ENCODE measurements around the gene TADA1.

Gene TADA1, protein sequence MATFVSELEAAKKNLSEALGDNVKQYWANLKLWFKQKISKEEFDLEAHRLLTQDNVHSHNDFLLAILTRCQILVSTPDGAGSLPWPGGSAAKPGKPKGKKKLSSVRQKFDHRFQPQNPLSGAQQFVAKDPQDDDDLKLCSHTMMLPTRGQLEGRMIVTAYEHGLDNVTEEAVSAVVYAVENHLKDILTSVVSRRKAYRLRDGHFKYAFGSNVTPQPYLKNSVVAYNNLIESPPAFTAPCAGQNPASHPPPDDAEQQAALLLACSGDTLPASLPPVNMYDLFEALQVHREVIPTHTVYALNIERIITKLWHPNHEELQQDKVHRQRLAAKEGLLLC

DNA sequence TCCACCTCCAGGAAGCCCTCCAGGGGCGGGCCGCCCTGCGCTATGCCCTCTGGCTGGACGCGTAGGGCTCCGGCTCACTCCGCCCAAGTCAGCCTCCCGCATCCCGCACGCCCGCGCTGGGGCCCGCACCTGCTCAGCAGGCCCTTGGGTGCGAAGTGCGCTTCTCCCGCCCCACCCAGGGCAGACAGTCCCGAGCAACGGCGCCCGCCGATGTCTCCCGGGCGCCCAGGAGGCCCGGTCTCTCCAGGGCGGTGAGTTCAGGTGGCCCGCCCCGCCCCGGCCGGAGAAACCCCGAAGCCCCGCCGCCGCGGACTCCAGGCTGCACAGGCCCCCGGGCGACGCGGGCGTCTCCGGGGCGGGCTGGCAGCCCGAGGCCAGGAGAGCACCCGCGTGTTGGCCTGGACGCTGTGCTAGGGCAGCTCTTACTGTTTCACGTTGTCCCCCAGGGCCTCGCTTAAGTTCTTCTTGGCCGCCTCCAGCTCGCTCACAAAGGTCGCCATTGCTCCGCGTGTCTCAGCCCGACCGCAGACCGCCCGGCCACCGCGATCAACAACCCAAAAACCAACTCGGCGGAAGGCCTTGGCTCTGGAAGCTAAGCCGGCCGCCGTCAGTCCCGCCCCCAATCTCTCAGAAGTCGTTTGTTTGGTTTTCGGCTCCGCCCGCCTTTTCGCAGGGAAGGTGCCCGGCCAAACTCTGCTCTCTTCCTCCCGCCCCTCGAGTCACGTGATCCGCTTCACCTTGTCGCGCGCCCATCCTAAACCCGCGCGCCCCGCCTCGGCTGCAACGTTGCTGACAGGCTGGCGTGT lies at the start of gene TADA1:
Gene TADA1 (minus strand): TSS at position 531 of the 806 bp plus-strand sequence. CDS start 31 bp downstream, at position 500.
- FAIRE-seq (peak; percentile 93), DNase-seq (ENCODE audit: low spot score) (peak; percentile 96)

DNA sequence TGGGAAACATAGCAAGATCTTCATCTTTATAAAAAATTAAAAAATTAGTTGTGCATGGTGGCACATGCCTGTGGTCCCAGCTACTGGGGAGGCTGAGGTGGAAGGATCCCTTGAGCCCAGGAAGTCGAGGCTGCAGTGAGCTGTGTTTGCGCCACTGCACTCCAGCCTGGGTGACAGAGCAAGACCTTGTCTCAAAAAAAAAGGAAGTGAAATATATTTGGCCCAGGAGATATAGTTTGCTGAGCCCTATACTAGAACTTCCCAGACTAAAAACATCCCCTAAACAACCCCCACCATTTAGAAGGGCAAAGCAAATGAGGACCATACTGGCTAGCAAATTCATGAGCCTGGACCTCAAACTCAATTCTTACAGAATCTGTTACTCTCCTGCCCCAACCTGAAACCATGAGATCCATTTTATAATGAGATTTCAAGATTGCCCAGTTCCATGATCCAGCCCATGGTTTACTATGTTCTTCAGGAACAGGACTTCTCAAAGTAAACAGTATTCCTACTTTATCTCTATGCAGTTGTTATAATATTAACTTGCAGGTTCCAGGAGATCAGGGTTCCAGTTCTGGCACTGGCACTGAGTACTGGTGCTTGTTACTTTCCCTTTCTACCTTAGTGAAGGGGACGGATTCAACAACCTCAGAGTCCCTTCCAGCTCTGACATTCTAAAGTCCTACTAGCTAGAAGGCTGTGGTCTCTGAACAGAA lies 48.9 kb upstream of the TADA1 start:
- peak; percentile 55 for DNase-seq (ENCODE audit: low spot score)
- peak; percentile 44 for FAIRE-seq

DNA sequence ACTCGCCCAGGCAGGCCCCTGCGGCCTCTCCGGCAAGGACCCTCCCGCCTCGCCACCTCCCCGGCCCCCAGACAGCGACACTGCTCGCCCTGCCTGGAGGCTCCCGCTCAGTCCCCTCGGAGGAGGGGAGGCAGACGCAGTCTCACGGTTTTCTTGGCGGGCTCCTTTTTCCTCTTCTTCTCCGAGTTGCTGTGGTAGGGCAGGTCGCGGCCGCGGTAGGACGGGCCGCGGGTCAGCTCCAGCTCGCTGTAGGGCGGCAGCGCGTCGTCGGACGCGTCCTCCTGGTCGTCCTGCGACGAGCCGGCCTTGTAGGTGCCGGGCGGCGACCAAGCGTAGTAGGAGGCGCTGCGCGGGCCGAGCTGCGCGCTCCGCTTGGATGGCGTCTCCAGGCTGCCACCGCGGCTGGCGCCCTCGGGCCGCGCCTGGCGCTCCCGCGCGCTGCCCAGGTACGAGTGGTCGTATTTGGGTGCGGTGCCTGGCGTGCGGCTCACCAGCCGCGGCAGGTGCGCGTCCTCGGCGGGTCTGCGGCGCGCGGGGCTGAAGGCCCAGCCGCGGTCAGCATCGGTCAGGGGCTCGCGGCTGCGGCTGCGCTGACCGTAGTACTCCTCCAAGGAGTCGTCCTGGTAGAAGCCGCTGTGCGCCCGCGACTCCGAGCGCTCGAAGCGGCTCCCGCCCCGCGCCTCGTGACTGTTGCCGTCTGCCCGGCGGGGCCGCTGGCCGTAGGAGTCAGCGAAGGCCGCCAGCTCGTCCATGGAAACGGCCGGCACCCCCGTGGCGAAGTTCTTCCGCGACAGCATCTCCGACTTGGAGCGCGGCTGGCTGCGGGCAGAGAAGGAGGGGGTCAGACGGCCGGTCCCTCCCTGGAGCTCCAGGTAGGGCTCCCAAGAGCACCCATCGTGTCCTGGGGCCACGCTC lies 44.8 kb upstream of the TADA1 start:
- no peak for FAIRE-seq
- DNase-seq (ENCODE audit: low spot score): no peak

DNA sequence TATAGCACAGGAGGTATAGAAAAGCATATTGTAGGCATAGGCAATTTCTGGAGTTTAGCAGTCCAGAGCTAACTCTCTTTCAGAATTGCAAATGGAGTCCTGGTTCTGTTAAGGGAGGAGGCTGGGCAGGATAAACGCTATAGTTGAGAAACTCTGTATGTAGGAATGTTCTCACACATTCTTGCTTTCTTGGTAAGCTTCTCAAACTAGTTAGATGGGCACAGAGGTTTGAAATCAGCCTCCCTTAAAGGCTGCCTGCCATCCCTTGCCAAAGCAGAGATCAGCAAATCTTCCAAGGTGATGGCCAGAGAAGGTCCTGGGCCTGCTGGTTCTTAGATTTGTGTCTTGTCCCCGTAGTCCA lies 42.9 kb upstream of the TADA1 start:
- no peak for FAIRE-seq
- no peak for DNase-seq (ENCODE audit: low spot score)

DNA sequence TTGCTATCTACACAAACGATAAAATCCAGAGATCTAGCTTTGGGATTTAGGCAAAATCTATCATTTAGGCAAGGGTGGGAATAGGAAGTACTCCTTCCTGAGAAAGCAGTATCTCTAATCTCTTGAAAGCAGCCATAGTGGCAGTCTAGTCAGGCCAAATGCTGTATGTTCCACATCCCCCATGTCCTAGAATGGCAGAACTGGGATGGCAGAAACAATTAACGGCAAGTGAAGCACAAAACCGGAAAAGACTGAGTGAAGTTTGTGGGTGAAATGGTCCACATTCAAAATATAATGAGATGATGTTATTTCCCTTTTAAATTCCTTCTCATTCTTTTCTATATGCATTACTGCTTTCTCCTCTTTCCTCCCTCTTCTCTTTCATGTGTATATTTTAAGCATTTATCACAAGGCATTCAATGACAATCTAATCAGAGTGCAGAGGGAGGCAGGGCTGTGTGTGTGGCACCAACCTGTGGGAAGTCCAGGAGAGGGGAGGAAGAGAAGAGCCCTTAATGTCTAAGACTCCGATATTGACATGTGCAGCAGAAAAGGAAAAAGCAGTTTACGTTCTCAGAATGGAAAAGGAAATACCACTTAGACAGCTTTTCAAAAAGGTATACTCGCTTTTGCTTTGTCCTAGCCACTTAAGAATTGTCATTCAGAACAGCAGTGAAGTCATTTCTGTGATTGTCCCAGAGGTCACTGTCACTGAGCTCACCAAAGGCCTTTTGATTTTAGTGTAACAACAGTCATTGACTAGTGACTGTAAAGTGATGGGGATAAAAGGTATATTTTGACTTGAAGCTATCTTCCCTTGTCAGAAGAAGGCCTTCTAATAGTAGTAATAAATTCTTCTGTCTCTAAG lies 42.3 kb upstream of the TADA1 start:
- FAIRE-seq (no peak), DNase-seq (ENCODE audit: low spot score) (no peak)

DNA sequence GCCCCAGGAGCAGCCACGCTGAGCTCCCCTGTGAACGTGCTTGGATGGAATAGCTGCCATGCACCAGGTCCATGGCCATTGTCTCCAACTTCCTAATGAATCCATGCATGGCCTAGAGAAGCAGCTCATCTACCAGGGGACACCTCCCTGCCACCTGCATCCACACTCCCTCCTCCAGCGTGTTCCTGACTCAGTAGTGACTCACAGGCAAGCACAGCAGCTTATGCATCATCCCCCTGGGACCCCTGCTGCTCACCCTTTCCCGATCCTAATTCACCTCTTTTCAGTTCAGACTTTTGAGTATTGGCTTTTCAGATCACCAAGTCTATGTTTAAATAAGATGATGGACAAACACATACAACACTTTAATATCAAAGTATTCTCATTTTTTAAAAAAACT lies 39.9 kb upstream of the TADA1 start:
- FAIRE-seq (peak; percentile 77), DNase-seq (ENCODE audit: low spot score) (peak; percentile 81)

DNA sequence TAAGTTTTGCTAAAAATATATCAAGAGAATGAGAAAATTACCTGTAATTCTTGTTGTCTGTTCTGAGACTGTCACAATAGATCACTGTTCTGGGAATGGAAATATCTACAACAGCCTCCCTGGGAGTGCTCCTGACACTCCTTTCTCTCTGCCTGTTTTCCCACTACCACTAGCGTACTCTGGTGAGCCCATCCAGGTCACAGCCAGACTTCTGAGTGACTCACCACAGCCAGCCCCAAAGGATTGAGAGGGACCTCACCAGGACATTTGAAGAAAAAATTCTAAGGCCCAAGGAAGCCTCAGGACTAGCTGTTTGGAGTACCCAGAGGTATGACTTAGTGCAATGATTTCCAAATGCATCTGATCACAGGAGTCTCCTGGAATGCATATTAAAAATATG lies 39.0 kb upstream of the TADA1 start:
- DNase-seq (ENCODE audit: low spot score) (no peak), FAIRE-seq (no peak)

DNA sequence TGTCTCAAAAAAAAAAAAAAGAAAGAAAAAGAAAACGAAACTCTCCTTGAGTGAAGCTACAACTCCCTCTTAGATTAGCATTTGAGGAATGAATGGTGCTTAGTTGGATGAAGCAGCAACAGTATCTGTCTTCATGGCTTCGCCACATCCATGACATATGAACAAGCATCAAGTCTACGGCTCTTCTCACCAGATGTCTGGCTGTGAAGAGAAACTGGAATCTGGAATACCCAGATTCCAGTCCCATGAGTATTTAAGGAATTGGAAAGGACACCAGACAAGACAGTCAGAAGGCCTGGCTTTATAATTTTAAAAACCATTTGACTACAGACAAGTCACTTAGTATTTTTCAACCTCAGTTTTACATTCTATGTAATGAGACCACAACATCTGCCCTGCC lies 38.0 kb upstream of the TADA1 start:
- DNase-seq (ENCODE audit: low spot score) (no peak), FAIRE-seq (no peak)

DNA sequence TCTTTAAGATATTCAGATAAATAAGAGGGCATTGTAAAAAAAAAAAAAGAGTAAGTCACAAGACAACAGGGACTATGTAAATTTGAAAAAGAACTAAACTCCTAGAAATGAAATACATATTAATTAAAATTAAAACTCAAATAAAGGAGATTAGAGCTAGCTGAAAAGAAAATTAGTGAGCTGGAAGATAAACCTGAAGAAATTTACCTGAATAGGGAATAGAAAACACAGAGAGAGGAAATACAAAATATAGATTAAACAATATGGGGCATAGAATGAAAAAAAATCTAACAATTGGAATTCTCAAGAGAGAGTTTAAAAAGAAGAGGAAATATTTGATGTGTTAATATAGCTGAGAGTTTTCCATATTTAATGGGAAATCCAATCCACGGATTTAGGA lies 35.6 kb upstream of the TADA1 start:
- FAIRE-seq (no peak), DNase-seq (ENCODE audit: low spot score) (no peak)

DNA sequence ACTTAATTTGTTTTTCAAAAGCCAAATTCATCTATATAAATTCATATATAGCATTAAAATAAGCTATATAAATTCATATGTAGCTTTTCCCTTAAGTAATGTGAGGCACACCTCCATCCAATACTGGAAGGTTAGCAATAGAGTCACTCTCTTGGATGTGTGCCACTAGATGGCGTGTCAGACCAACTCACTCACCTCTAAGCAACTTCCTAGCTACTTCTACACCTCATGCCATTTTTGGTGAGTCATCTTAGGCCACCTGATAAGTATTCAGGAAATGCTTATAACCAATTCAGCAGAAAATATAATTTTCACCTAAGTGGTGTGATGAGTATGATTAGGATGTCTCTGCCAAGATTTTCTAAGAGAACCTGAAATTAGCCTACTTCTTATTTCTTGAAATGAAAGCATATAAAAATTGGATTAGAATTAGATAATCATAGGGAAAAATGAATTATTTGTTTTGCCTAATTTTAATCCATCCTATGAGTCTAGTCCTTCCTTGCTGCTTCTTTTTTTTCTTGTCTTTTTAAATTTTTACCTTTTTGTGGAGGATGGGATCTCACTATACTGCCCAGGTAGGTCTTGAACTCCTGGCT lies 34.4 kb upstream of the TADA1 start:
- FAIRE-seq (peak; percentile 93), DNase-seq (ENCODE audit: low spot score) (peak; percentile 89)

DNA sequence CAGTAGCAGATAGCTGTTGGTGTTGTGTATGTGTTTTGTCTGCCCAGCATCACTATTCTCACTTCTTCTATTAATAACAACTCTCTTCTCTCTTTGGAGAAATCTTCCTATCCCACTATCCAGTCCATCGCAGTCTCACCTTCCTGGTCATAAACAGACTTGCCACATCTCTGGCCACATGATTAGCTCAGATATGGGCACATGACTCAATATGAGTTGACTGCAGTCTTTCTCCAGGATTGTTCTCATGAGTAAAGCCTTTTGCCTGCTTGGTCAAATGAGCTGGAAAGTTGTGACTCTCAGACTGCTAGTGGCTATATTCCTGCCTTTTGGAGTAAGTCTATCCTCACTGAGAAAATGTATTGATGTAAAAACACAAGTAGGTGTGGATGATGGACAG lies 32.9 kb upstream of the TADA1 start:
- FAIRE-seq: no peak
- DNase-seq (ENCODE audit: low spot score): peak; percentile 47

DNA sequence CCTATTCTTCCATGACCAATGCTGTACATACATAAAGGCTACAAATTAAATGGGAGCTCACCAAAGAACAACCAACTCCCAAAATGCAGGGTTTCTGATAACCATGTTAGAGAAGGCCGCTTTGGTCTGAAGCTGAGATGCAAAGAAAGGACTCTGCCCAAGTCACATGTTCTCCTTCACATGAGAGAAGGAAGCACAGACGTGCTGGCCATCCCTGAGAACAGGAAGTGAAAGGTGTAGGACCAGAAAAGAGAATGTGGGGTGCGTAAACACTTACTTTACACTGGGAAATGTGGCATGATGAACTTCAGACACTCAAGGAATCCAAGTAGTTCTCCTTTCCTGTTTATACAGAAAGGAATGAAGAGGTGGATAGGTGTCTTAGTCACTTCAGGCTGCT lies 31.7 kb upstream of the TADA1 start:
- FAIRE-seq (no peak), DNase-seq (ENCODE audit: low spot score) (no peak)

DNA sequence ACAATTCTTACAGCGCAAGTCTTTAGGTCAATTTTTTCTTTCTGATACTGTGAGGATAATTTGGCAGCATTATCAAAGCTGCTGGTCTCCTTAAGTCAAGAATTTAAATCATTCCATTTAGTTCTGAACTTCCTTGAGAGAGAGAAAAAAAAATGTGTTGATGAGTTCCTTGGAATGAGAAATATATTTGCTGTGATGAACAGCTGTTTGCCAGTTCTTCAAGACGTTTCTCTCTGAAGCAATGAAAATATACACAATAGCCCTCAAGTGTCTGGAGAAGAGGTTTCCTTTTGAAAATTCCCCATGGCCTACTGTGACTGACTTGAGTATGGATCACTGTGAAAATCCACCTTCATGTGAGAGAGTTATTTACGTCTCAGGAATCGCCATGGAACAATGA lies 31.0 kb upstream of the TADA1 start:
- DNase-seq (ENCODE audit: low spot score) (no peak), FAIRE-seq (no peak)

DNA sequence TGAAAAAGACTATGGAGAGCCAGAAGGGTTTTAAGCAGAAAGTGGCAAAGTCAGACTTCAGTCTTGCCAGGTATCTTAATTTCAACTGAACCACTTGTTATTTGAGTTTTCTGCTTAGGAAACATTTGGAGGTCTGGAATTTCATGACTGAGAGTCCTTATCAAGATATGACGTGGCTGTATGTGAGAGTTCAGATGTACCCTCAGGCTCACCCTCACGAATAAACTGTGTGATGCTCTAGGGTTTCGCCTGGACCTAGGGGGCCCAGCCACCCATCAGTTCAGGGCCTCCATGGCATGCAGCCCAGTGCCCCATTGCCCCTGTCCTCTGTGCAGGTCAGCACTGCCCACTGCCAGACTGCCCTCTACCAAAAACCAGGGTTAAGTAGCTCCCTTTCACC lies 30.6 kb upstream of the TADA1 start:
- FAIRE-seq (no peak), DNase-seq (ENCODE audit: low spot score) (no peak)

DNA sequence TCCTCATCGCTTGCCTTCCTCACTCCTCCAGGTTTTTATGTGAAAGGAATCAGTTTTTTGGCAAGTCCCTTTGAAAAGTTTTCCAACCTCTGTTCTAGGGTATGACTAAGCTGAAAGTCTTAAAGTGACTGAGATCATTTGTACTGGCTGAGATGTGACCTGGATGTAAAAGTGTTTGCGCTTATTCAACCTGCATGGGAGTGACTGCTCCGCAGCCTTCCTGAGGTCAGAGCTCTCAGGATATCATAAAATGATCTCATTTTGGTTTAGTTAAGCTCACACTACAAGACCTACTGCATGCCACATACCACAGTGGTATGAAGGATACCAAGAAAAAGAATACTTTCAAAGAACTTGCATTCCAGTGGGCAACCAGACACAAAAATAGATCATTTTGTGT lies 29.8 kb upstream of the TADA1 start:
- DNase-seq (ENCODE audit: low spot score) (peak; percentile 94), FAIRE-seq (peak; percentile 87)

DNA sequence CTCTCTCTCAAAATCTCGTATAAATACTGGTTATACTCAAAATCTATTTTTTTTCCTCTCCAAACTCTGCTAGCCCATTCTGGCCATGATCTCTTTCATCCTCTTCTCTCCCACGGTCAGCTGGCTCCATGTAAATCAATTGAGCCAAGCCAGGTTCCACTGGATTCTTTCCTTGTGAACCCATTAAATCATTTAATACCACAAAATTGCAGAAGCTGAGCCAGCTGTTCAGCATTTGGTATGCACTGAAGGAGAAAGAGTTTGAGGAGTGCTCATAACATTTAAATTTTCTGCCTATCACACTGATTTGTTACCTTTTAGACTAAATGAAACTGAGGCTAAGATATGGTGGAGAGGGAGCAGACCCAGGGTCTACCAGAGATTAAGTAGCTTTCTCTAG lies 29.1 kb upstream of the TADA1 start:
- no peak for DNase-seq (ENCODE audit: low spot score)
- FAIRE-seq: no peak

DNA sequence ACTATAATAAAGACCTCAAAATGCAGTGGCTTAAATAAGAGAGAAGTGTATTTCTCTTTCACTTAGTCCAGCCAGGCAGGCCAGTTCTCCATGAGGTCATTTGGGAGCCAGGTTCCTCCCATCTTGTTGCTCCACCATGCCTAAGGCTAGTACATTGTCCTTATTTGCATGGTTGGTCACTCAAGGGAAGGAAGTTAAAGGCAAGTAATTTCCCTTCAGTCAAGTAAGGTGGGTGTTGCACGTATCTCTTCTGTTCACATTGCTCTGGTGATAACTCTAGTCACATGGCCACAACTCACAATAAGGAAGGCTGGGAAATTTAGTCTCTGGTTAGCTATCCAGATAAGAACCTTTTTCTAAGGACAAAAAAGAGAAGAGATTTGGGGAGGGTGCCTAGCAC lies 27.2 kb upstream of the TADA1 start:
- FAIRE-seq (no peak), DNase-seq (ENCODE audit: low spot score) (no peak)

DNA sequence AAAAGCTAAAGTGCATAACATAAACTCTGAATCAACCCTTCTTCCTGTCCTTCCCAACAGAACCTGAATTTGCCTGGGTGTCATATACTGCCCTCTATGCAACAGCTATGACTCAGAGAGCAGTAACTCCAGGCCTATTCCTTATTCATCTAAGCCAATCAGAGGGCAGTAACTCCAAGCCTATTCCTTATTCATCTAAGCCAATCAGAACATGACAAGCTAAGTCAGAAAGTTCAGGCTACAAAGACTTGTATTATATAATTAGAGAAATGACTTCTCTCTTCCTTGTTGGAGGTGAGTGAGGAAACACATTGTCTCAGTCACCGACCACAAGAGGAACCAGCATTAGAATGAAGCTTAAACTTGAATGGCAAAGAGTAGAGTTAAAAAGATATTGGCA lies 26.2 kb upstream of the TADA1 start:
- peak; percentile 74 for DNase-seq (ENCODE audit: low spot score)
- peak; percentile 45 for FAIRE-seq

DNA sequence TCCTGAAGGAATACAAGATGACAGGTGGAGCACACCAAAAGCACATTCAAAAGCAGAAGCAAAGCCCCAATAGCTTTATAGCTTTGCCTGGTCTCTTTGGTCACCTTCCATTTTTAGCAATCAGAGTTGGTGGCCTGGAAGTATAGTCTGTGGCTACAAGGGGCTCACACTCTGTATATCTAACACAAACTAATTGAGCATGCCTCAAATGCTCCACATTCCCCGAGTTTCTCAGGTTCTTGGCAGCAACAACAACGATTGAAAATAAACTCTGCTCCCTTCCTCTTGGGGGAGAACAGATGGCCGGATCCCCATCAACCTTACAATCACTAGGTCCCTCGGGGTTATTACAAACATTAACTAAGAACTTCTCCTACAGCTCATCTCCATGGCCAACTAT lies 24.9 kb upstream of the TADA1 start:
- DNase-seq (ENCODE audit: low spot score) (no peak), FAIRE-seq (no peak)

DNA sequence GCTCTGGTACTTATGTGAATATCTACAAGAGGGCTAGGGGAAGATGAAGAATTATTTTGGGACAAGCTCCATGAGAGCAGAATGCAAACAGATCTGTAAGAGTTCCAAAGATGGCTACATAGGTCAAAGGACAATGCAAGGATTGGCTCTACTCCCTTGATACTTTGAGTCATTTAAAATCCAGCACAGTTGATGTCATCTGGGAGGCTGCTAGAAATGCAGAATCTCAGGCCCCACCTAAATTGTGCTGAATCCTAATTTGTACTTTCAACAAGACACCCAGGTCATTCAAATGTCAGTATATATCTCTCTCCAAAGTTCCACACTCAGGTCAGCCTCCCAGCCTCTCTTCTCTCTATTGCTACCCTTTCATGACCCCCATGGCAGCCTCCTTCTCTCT lies 23.7 kb upstream of the TADA1 start:
- FAIRE-seq: no peak

More for the DNA sequence above, 23.7 kb upstream of the TADA1 start:
- no peak for DNase-seq (ENCODE audit: low spot score)
